Astrocyte (in vitro differentiated cells and primary cell): ENCODE data around the gene CLEC16A.

Experiments
- CTCF ChIP-seq: IDR thresholded peaks from 2 replicates; pipeline ENCODE4 v1.5.1; 2011; ENCODE audit warnings: low read depth, mild to moderate bottlenecking, inconsistent platforms, low read length, moderate library complexity; ENCODE audit not compliant: insufficient read depth
- EZH2 ChIP-seq: IDR thresholded peaks from 2 replicates; pipeline ENCODE4 v1.6.1; 2012; ENCODE audit warnings: mild to moderate bottlenecking, low read length, inconsistent platforms; ENCODE audit not compliant: insufficient read depth

DNA sequence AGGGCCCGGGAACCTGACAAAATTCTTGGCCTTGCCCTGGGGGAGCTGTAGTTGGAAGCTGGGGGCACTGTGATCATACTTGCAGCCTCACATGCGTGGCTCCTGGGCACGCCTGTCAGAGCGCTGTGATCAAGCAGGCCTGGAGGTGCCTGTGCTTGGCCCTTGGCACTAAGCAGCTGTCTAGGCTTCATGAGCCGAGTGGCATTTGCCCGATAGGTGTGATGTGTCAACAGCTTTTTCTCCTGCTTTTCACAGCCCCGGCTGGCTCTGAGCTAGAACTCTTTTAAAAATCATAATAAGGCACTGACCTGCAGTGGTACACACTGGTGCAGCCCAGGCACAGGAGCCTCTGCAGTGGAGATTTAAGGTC lies 197.9 kb downstream of the CLEC16A start:
- TF ChIP-seq CTCF: no peak
- no peak for TF ChIP-seq EZH2
